ENCODE results near the gene PDILT. TPM values are rescaled to one million over a fixed set of nuclear protein-coding genes. Genes with fewer than 3 reads are reported as not detected.

Gene PDILT
- total and polyA plus RNA-seq, 2 of the 8 experiments (the other 6 are each of a cell fraction or from before 2014, with no cell fraction given) = not detected

- WGBS, 2 experiments (ENCODE audit: extremely low coverage in 1 of 2, insufficient coverage in 1 of 2, insufficient read length in 1 of 2, insufficient replicate concordance in 2 of 2, low coverage in 1 of 2, low lambda C conversion rate in 2 of 2, missing lambda C conversion rate in 1 of 2) = 81 to 100% methylated on average over 1 to 5 of the region's 5 CpGs
Observed at GRCh38 chr16:20391045-20391444, 13.5 kb downstream of the PDILT start.

More at GRCh38 chr16:20391045-20391444, 13.5 kb downstream of the PDILT start:
- H2AFZ ChIP-seq (ENCODE audit: low read length) = no peak overlapping the region
- H4K91ac ChIP-seq (replicated peaks; ENCODE audit: insufficient read length, low read length) = no peak overlapping the region
- no peak overlapping the region for H3K14ac ChIP-seq (ENCODE audit: insufficient read length)
- no peak overlapping the region for H3K23ac ChIP-seq (ENCODE audit: insufficient read length)
- no peak overlapping the region for H2BK12ac ChIP-seq (ENCODE audit: low read depth, low read length)
- H3K4me1 ChIP-seq (replicated peaks in 1 of 4; ENCODE audit: control insufficient read depth in 3 of 4, insufficient read depth in 4 of 4, low read length in 3 of 4) = peaks cover 0 to 5% (median 2%) of the 10 kb centered on the region in 4 experiments; a peak in 4 of 7 replicates
- H4K8ac ChIP-seq (ENCODE audit: extremely low read depth, insufficient read depth, low read length) = no peak overlapping the region
- H3K27me3 ChIP-seq (replicated peaks in 1 of 4; ENCODE audit: control insufficient read depth in 3 of 4, extremely low read depth in 1 of 4, insufficient read depth in 3 of 4, low read length in 3 of 4) = no peaks in the 10 kb centered on the region
- no peak overlapping the region for H2BK15ac ChIP-seq (ENCODE audit: low read length)
- no peak overlapping the region for H4K5ac ChIP-seq (ENCODE audit: insufficient read length, low read depth, low read length)
- H3K4me2 ChIP-seq (ENCODE audit: insufficient read depth in 1 of 2, low read depth in 2 of 2, low read length in 2 of 2) = no peak overlapping the region
- H2BK120ac ChIP-seq (replicated peaks; ENCODE audit: low read depth, low read length) = no peak overlapping the region
- no peak overlapping the region for H3K27ac ChIP-seq (ENCODE audit: low read depth, low read length)
- TF ChIP-seq ATF3 (IDR thresholded peaks at IDR 0.05; ENCODE audit: insufficient read depth, low read depth, low read length) (no peak), SIX5 (IDR thresholded peaks at IDR 0.05; ENCODE audit: low read depth, low read length) (no peak), ATF2 (IDR thresholded peaks at IDR 0.05; ENCODE audit: low read length) (no peak)
- POLR2A ChIA-PET (ENCODE audit: partially characterized antibody) = no interaction called here
- peaks cover 4% of the 10 kb centered on the region; the same call in 1 of the 2 replicates for H3K23me2 ChIP-seq (ENCODE audit: low read depth, low read length)
- no peaks in the 10 kb centered on the region for H3K9me3 ChIP-seq (ENCODE audit: insufficient read depth in 2 of 2, low read depth in 1 of 2, low read length in 1 of 2)
- FAIRE-seq (no peak), DNase-seq (ENCODE audit: low read depth in 1 of 2, low spot score in 2 of 2) (no peak)
- H3K79me2 ChIP-seq (ENCODE audit: control insufficient read depth in 1 of 2, insufficient read depth in 2 of 2, low read length in 2 of 2) = no peaks in the 10 kb centered on the region
- no peaks in the 10 kb centered on the region for H3K36me3 ChIP-seq (ENCODE audit: control insufficient read depth in 2 of 4, insufficient read depth in 4 of 4, low read length in 3 of 4)
- no peak overlapping the region for H2AK5ac ChIP-seq (ENCODE audit: low read depth, low read length)
- H4K20me1 ChIP-seq (replicated peaks in 1 of 2; ENCODE audit: control insufficient read depth in 1 of 2, insufficient read depth in 2 of 2, low read length in 2 of 2) = peaks cover 0 to 4% of the 10 kb centered on the region in 2 experiments
- no peak overlapping the region for H3K9ac ChIP-seq (replicated peaks in 1 of 4; ENCODE audit: extremely low read depth in 1 of 4, low read depth in 3 of 4, low read length in 3 of 4)
- no peaks in the 10 kb centered on the region for H3K79me1 ChIP-seq (ENCODE audit: low read depth, low read length)
- H3K56ac ChIP-seq (replicated peaks; ENCODE audit: insufficient read length, low read depth, low read length) = no peak overlapping the region
- no peak overlapping the region for H3K4ac ChIP-seq (replicated peaks; ENCODE audit: insufficient read length, low read depth, low read length)
- H3K18ac ChIP-seq (ENCODE audit: extremely low read depth, low read length) = no peak overlapping the region
- H3K4me3 ChIP-seq (ENCODE audit: extremely low read depth in 1 of 4, insufficient read depth in 2 of 4, low read depth in 3 of 4, low read length in 4 of 4) = no peak overlapping the region
- H2BK5ac ChIP-seq (ENCODE audit: low read depth, low read length) = no peak overlapping the region
- H2BK20ac ChIP-seq (ENCODE audit: low read length) = no peak overlapping the region
- CTCF ChIA-PET (ENCODE audit: partially characterized antibody) = no interaction called here

Measured in H1 (cell line).